GM12865 (cell line): ENCODE measurements around the gene DNAJC3.
"Not testable (repeated sequence)": the region's sequence is repeated elsewhere in the genome, so short reads cannot be mapped to it uniquely, and the experiment has no call there.

ENCODE experiments used
- DNase-seq: peaks from one replicate; pipeline ENCODE4 v3.0.0; 2010; ENCODE audit warnings: low read depth
- H3K4me3 ChIP-seq: 2 replicates; pipeline ENCODE4 v1.5.1; 2011; ENCODE audit warnings: mild to moderate bottlenecking, low read depth, low read length, control low read depth
- TF ChIP-seq, protein P1 (sequence below): IDR thresholded peaks from 2 replicates; pipeline ENCODE4 v1.5.1; 2011; ENCODE audit warnings: low read length, control low read depth, low read depth, inconsistent platforms; ENCODE audit not compliant: insufficient read depth; ENCODE audit errors: missing control alignments

Gene DNAJC3

DNA sequence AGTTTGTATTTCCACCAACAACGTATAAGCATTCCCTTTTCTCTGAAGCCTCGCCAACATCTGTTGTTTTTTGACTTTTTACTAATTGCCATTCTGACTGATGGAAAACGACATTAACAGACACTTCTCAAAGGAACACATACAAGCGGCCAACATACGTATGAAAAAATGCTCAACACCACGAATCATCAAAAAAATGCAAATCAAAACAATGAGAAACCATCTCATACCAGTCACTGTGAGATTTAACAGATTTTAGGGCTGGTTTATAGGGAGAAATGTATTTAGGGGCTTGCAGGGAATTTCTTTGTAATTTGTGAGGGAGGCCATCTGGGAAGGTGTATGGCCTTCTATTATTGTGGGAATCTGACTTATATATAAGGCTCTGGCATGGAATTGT, 29.6 kb upstream of the DNAJC3 start:
- TF ChIP-seq, protein P1, sequence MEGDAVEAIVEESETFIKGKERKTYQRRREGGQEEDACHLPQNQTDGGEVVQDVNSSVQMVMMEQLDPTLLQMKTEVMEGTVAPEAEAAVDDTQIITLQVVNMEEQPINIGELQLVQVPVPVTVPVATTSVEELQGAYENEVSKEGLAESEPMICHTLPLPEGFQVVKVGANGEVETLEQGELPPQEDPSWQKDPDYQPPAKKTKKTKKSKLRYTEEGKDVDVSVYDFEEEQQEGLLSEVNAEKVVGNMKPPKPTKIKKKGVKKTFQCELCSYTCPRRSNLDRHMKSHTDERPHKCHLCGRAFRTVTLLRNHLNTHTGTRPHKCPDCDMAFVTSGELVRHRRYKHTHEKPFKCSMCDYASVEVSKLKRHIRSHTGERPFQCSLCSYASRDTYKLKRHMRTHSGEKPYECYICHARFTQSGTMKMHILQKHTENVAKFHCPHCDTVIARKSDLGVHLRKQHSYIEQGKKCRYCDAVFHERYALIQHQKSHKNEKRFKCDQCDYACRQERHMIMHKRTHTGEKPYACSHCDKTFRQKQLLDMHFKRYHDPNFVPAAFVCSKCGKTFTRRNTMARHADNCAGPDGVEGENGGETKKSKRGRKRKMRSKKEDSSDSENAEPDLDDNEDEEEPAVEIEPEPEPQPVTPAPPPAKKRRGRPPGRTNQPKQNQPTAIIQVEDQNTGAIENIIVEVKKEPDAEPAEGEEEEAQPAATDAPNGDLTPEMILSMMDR = no peak
- H3K4me3 ChIP-seq = no peak overlapping the region
- no peak for DNase-seq

DNA sequence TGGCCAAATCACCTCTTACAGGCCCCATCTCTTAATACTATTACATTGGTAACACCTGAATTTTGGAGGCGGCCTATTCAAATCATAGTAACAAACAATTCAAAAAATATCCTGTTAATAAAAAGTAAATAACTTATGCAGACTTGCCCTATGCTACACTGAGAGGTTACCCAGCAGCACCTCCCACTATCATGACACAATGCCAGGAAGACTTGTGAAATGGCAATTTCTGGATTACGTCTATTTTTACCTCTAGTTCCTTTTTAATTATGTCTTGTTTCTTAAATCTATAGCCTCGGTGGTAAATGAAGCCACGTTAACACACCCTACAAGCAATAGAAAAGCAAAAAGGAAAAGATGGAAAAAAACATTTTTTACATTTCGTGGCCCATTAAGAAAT, 26.2 kb upstream of the DNAJC3 start:
- TF ChIP-seq, protein P1 = no peak
- no peak overlapping the region for H3K4me3 ChIP-seq
- DNase-seq = no peak

DNA sequence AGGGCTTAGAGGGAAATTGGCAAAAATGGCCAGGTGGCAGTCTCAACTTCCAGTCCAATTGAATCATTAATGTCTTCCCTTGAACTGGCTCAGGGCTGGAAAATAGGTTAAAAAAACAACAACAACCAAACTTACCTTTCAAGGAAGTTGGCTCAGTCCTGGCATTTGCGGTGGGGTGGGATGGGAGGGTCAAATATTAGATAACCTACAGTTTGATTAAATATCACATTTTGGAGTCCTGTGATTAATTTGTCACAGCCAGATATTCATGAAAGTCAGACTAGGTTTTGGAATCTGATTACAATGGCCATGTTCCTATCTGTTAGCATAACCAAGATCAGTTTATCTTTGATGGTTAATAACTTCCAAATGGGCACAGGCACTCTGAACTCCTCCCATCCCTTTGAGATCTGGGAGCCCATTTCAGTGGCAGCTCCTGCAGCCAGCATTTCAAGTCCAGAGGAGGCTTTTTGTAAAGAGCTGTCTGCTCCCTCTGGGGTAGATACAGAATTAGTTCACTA, 24.6 kb upstream of the DNAJC3 start:
- no peak for DNase-seq
- TF ChIP-seq, protein P1 = no peak
- no peak overlapping the region for H3K4me3 ChIP-seq

DNA sequence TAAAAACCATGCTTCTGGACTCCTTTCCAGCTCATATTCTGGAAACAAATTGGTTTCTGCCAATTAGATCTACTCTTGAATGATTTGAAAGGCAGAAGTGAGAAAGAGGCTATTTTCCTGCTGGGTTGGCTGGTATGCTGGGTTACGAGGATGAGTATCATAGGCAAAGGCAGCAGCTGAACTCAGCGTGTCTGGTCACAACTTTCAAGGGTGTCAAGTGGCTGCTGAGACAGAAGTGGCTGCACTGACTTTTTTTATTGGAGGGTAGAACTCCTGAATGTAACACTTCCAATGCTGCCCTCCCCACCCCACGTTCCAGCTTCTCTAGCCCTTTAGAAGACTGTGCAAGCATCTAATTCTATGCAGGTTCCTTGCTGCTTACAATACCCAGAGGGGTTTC, 24.1 kb upstream of the DNAJC3 start:
- H3K4me3 ChIP-seq = no peak overlapping the region
- DNase-seq = no peak
- TF ChIP-seq, protein P1 = no peak

DNA sequence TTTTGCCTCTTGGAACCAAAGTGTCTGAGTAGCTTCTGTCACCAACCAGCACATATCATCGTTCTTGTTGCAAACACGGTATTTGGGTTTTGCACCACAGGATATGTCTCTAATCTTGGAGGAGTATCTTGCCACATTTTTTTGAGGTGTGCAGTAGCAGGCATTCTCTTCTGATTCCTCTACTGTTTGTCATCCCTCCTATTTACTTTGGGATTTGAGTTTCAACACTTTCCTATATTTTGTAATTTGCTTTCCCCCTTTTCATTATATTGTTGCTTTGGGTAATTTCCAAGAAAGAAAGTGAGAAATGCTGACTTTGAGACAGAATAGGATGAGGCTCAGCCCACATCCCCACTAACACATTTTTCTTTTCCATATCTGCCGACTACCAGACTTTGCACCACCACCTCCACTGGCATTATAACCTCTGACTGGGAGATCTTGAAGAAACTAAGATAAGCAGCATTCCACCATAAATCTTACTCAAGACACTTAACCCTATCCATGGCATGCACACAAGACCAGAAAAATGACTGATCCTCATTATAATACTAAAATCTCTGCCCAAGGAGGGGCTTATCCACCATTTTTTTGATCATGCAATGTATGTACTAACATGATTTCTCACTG, 20.4 kb upstream of the DNAJC3 start:
- DNase-seq = no peak
- TF ChIP-seq, protein P1 = no peak

DNA sequence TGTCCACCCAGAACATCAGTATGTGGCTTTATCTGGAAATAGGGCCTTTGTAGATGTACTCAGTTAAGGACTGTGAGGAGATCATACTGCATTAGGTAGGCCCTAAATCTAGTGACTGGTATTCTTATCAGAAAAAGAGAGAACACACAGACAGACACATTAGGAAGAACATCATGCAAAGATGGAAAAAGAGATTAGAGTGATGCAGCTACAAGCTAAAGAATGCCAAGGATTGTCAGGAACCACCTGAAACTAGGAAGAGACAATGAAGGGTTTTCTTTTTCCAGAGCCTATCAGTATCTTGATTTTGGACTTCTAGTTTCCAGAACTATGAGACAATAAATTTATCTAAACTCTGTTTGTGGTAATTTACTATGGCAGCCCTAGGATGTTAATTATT, 17.4 kb upstream of the DNAJC3 start:
- no peak overlapping the region for H3K4me3 ChIP-seq
- TF ChIP-seq, protein P1 = no peak
- no peak for DNase-seq

More for the DNA sequence above, 20.4 kb upstream of the DNAJC3 start:
- H3K4me3 ChIP-seq = no peak overlapping the region

DNA sequence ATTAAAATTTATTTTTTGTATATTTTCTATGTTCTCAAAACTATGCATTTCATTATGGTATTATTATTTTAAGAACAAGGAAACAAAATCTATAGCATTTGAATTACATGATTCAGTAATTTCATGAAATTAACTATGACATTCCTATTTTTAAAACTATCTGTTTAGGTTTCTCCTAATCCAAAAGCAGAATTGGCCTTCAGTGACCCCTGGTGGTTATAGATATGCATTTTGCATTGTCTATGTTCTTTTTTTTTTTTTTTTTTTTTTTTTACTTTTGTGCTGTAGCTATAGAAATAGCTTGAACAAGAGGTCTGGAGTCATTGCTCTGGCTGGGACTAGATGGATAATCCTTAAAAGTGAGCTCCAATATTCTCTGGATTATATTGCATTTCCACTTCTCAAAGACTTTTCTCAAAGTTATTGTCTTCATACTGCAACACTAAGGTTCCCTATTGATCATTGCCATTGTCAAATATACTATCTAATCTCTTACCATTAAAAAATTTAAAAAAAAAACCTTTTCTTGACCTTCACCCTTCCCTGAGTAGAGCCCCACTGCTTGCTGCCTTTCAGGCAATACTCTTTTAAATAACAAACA, 15.9 kb upstream of the DNAJC3 start:
- peak; percentile 52 for DNase-seq
- TF ChIP-seq, protein P1 = peak; percentile 51
- no peak overlapping the region for H3K4me3 ChIP-seq

DNA sequence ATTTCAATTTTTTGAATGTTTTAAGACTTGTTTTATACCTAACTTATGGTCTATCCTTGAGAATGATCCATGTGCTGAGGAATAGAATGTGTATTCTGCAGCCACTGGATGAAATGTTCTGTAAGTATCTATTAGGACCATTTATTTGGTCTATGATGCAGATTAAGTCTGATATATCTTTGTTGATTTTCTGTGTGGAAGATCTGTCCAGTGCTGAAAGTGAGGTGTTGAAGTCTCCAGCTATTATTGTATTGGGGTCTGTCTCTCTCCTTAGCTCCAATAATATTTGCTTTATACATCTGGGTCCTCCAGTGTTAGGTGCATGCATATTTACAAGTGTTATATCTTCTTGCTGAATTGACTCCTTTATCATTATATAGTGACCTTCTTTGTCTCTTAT, 9.7 kb upstream of the DNAJC3 start:
- not testable (repeated sequence) for H3K4me3 ChIP-seq, DNase-seq
